Measurements from ENCODE around the gene DNAAF8.

The DNAAF8 gene

GRCh38 chr16:4787068-4787467 is 52.7 kb downstream of the DNAAF8 start:
- no peak overlapping the region for H3K9ac ChIP-seq

GRCh38 chr16:4787627-4788482 is 53.5 kb downstream of the DNAAF8 start, which contains the start of gene SEPTIN12:
SEPTIN12 (minus strand) TSS chr16:4788345; CDS start chr16:4787645, 700 bp downstream.
- no peaks in the 10 kb centered on the region for H3K36me3 ChIP-seq
- no peaks in the 10 kb centered on the region for H4K20me1 ChIP-seq
- 0 out of 2 replicates have a peak within 1 kb of the TSS, but pooled peaks have one; percentile 16 for H3K9ac ChIP-seq
- H3K27ac ChIP-seq: peak within 1 kb of the TSS; percentile 4; the same call in 1 of the 2 replicates
- TF ChIP-seq Cebpa-rat (IDR thresholded peaks at IDR 0.05): no peak
- no peaks in the 10 kb centered on the region for H3K9me3 ChIP-seq
- H3K4me1 ChIP-seq: peaks cover 62% of the 10 kb centered on the region
- H3K4me3 ChIP-seq: no peak within 1 kb of the TSS
- peak within 1 kb of the TSS; percentile 44 for H3K4me2 ChIP-seq
- no peaks in the 10 kb centered on the region for H3K27me3 ChIP-seq

More at GRCh38 chr16:4787068-4787467, 52.7 kb downstream of the DNAAF8 start:
- Histone ChIP-seq H3K27ac (no peak overlapping the region; the same call in 1 of the 2 replicates), H3K4me2 (no peak overlapping the region), H3K4me3 (no peak overlapping the region), H3K4me1 (peaks cover 68% of the 10 kb centered on the region), H4K20me1 (no peaks in the 10 kb centered on the region), H3K9me3 (no peaks in the 10 kb centered on the region), H3K27me3 (no peaks in the 10 kb centered on the region), H3K36me3 (no peaks in the 10 kb centered on the region)
- no peak for TF ChIP-seq Cebpa-rat (IDR thresholded peaks at IDR 0.05)

GRCh38 chr16:4788489-4788889 is 54.2 kb downstream of the DNAAF8 start:
- H3K4me3 ChIP-seq: no peak overlapping the region

GRCh38 chr16:4788910-4789309 is 54.6 kb downstream of the DNAAF8 start:
- Histone ChIP-seq H3K9me3 (no peaks in the 10 kb centered on the region), H3K4me3 (no peak overlapping the region), H3K27ac (no peak overlapping the region), H3K36me3 (no peaks in the 10 kb centered on the region), H3K4me2 (peak overlapping the region; percentile 44), H4K20me1 (no peaks in the 10 kb centered on the region), H3K9ac (no peak overlapping the region), H3K27me3 (no peaks in the 10 kb centered on the region), H3K4me1 (peaks cover 52% of the 10 kb centered on the region)
- TF ChIP-seq Cebpa-rat (IDR thresholded peaks at IDR 0.05): no peak

More at GRCh38 chr16:4788489-4788889, 54.2 kb downstream of the DNAAF8 start:
- peaks cover 56% of the 10 kb centered on the region for H3K4me1 ChIP-seq
- H4K20me1 ChIP-seq: no peaks in the 10 kb centered on the region
- 0 out of 2 replicates have a peak overlapping the region, but pooled peaks have one; percentile 4 for H3K27ac ChIP-seq
- no peaks in the 10 kb centered on the region for H3K27me3 ChIP-seq
- H3K9ac ChIP-seq: 0 out of 2 replicates have a peak overlapping the region, but pooled peaks have one; percentile 16
- H3K36me3 ChIP-seq: no peaks in the 10 kb centered on the region
- TF ChIP-seq Cebpa-rat (IDR thresholded peaks at IDR 0.05): no peak
- no peaks in the 10 kb centered on the region for H3K9me3 ChIP-seq
- peak overlapping the region; percentile 44 for H3K4me2 ChIP-seq

- H3K9me3 ChIP-seq: no peaks in the 10 kb centered on the region
- H3K36me3 ChIP-seq: no peaks in the 10 kb centered on the region
- H3K4me3 ChIP-seq: no peak overlapping the region
- H3K4me1 ChIP-seq: peaks cover 45% of the 10 kb centered on the region
- H3K9ac ChIP-seq: no peak overlapping the region
- H3K27me3 ChIP-seq: no peaks in the 10 kb centered on the region
- H4K20me1 ChIP-seq: no peaks in the 10 kb centered on the region
- peak overlapping the region; percentile 60 for H3K4me2 ChIP-seq
- H3K27ac ChIP-seq: no peak overlapping the region
- no peak for TF ChIP-seq Cebpa-rat (IDR thresholded peaks at IDR 0.05)
Measured at GRCh38 chr16:4790261-4790660, 55.9 kb downstream of the DNAAF8 start.

- Histone ChIP-seq H3K27ac (no peak overlapping the region), H3K9ac (no peak overlapping the region)
- TF ChIP-seq Cebpa-rat (IDR thresholded peaks at IDR 0.05): no peak
Measured at GRCh38 chr16:4790871-4791270, 56.5 kb downstream of the DNAAF8 start.

GRCh38 chr16:4792951-4793513 is 58.7 kb downstream of the DNAAF8 start:
- Histone ChIP-seq H3K27me3 (no peaks in the 10 kb centered on the region), H3K36me3 (peaks cover 14% of the 10 kb centered on the region), H3K4me2 (no peak overlapping the region), H3K9me3 (no peaks in the 10 kb centered on the region), H3K27ac (no peak overlapping the region), H4K20me1 (no peaks in the 10 kb centered on the region; the same call in 1 of the 2 replicates), H3K4me3 (no peak overlapping the region), H3K4me1 (peaks cover 53% of the 10 kb centered on the region), H3K9ac (no peak overlapping the region)
- TF ChIP-seq Cebpa-rat (IDR thresholded peaks at IDR 0.05): no peak

More at GRCh38 chr16:4790871-4791270, 56.5 kb downstream of the DNAAF8 start:
- no peaks in the 10 kb centered on the region for H4K20me1 ChIP-seq
- peaks cover 49% of the 10 kb centered on the region for H3K4me1 ChIP-seq
- no peak overlapping the region for H3K4me3 ChIP-seq
- peak overlapping the region; percentile 60 for H3K4me2 ChIP-seq
- H3K9me3 ChIP-seq: no peaks in the 10 kb centered on the region
- no peaks in the 10 kb centered on the region for H3K36me3 ChIP-seq
- H3K27me3 ChIP-seq: no peaks in the 10 kb centered on the region

GRCh38 chr16:4795181-4795827 is 61.0 kb downstream of the DNAAF8 start, which contains the start of gene SMIM22:
SMIM22 (plus strand) TSS chr16:4795369; CDS start chr16:4795735, 366 bp downstream.
- Histone ChIP-seq H3K27me3 (no peaks in the 10 kb centered on the region), H4K20me1 (no peaks in the 10 kb centered on the region; the same call in 1 of the 2 replicates), H3K9ac (no peak within 1 kb of the TSS), H3K36me3 (peaks cover 28% of the 10 kb centered on the region), H3K27ac (no peak within 1 kb of the TSS), H3K4me2 (no peak within 1 kb of the TSS), H3K4me3 (no peak within 1 kb of the TSS), H3K9me3 (no peaks in the 10 kb centered on the region), H3K4me1 (peaks cover 51% of the 10 kb centered on the region)
- no peak for TF ChIP-seq Cebpa-rat (IDR thresholded peaks at IDR 0.05)

GRCh38 chr16:4795828-4796572 is 61.7 kb downstream of the DNAAF8 start:
- no peak overlapping the region for H3K27ac ChIP-seq
- TF ChIP-seq Cebpa-rat (IDR thresholded peaks at IDR 0.05): no peak
- H3K4me3 ChIP-seq: no peak overlapping the region
- no peaks in the 10 kb centered on the region for H3K9me3 ChIP-seq
- H3K9ac ChIP-seq: no peak overlapping the region
- peaks cover 51% of the 10 kb centered on the region for H3K4me1 ChIP-seq
- peaks cover 28% of the 10 kb centered on the region for H3K36me3 ChIP-seq
- no peaks in the 10 kb centered on the region; the same call in 1 of the 2 replicates for H4K20me1 ChIP-seq
- H3K27me3 ChIP-seq: no peaks in the 10 kb centered on the region
- H3K4me2 ChIP-seq: no peak overlapping the region
